GM19351 (cell line): ENCODE results near the gene ALDOA.
"Not testable (repeated sequence)": the region's sequence is repeated elsewhere in the genome, so short reads cannot be mapped to it uniquely, and the experiment has no call there.

Experiments
- ATAC-seq: cut with Tn5 transposase; IDR thresholded peaks from one replicate; pipeline ENCODE4 v1.9.1; 2021; ENCODE audit warnings: mild to moderate bottlenecking, moderate library complexity; ENCODE audit not compliant: unreplicated experiment

ALDOA gene

GRCh38 chr16:30114411-30114810 lies 48.9 kb downstream of the ALDOA start:
- no peak for ATAC-seq

GRCh38 chr16:30114833-30115232 lies 49.3 kb downstream of the ALDOA start:
- not testable (repeated sequence) for ATAC-seq

GRCh38 chr16:30115238-30115637 lies 49.7 kb downstream of the ALDOA start:
- no peak for ATAC-seq

GRCh38 chr16:30116291-30117207 lies 51.0 kb downstream of the ALDOA start:
- ATAC-seq, result no peak

GRCh38 chr16:30117768-30118167 lies 52.2 kb downstream of the ALDOA start:
- no peak for ATAC-seq

- no peak for ATAC-seq
These were observed 53.9 kb downstream of the ALDOA start for GRCh38 chr16:30119428-30119827.
